KBM-7 (cell line): ENCODE results near the gene NPHP4.

Experiments
- DNase-seq: peaks from one replicate; pipeline ENCODE4 v3.0.0-alpha.2; 2015
- in situ Hi-C: fragments of 300-500 bp; cut with MboI; formaldehyde crosslinking; loops from 2 replicates; pipeline ENCODE4 v1.14.3; 2020; ENCODE audit warnings: low sequenced_read_pairs, low pct_unique_long_range_greater_than_20kb, mixed read lengths

NPHP4 gene

DNA sequence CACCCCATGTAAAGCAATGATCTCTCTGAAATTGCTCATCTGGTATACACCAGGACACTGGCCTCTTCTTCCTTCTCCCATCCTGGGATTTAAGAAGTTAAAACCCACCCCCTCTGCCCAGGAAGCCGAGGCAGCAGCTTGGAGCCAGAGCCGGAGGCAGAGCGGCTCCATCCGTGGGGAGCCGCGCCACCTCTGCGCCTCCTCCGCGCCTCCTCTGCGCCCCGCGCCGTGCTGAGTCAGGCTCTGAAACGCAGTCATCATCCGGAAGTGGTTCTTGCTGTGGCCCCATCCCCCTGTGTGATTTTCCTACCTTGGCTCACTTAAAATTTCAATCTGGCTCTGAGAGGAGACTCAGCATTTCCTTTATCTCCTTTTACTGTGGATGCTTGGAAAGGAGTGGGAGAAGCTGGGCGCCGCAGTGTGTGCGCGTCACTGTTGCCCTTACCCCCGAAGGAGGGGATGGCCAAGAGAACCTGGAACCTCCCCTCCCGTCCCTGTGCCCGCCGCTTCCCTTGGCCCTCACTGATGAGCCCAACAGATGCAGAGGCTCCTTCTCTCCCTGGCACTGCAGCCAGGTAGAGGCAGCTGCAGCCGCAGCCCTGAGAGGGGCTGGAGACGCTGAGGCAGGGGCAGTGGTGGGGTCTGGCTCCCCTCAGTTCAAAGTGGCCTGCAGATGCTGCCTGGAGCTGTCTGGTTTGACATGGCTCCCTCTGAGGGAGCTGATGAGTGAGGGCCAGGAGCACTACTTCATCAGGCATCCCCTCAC lies 15.3 kb upstream of the NPHP4 start:
- no peak for DNase-seq

DNA sequence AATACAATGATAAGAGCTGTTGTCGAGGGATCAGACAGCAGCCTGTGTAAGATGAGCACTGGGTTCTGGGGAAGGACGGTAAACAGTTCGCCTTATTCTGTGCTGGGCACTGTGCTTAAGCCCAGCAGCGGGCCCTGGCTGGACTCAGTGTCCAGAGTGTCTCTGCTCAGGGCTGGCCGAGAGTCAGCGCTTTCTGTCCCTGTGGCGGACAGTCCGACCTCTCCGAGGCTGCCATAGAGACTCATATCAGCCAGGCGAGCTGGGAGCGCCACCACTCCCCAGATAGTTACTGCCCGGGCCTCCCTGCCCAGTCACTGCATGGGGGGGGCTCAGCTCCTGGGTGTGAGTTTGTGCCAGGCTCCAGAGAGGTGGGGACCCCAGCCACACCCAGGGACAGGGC lies 14.7 kb upstream of the NPHP4 start:
- in situ Hi-C loops = no loop called here
- no peak for DNase-seq

More for the DNA sequence above, 15.3 kb upstream of the NPHP4 start:
- in situ Hi-C loops = no loop called here

- in situ Hi-C loops = no loop called here
- no peak for DNase-seq
Measured at GRCh38 chr1:6005276-6005917, 13.2 kb upstream of the NPHP4 start.

DNA sequence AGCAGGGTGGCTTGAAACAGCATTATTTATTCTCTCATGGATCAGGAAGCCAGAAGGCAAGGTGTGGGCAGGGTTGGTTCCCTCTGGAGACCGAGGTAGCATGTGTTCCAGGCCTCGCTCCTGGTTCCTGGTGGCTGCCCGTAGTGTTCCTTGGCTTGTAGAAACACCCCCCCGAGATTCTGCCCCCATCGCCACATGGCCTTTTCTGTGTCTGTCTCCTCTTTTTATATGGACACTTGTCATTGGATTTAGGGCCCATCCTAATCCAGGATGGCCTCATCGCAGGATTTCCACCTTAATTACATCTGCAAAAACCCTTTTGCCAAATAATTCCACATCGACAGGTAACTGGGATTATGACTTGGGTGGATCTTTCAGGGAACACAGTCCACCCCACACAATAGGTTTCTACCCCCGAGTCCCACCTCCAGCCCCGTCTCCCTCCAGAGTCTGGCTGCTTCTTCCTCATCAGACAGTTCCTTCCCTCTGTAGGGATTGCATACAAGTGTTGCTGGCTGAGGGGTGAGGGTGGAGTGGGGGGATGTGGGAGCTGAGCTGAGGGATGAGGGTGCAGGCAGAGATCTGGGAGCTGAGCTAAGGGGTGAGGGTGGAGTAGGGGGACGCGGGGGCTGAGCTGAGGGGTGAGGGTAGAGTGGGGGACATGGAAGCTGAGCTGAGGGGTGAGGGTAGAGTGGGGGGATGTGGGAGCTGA lies 12.3 kb upstream of the NPHP4 start:
- DNase-seq = no peak

DNA sequence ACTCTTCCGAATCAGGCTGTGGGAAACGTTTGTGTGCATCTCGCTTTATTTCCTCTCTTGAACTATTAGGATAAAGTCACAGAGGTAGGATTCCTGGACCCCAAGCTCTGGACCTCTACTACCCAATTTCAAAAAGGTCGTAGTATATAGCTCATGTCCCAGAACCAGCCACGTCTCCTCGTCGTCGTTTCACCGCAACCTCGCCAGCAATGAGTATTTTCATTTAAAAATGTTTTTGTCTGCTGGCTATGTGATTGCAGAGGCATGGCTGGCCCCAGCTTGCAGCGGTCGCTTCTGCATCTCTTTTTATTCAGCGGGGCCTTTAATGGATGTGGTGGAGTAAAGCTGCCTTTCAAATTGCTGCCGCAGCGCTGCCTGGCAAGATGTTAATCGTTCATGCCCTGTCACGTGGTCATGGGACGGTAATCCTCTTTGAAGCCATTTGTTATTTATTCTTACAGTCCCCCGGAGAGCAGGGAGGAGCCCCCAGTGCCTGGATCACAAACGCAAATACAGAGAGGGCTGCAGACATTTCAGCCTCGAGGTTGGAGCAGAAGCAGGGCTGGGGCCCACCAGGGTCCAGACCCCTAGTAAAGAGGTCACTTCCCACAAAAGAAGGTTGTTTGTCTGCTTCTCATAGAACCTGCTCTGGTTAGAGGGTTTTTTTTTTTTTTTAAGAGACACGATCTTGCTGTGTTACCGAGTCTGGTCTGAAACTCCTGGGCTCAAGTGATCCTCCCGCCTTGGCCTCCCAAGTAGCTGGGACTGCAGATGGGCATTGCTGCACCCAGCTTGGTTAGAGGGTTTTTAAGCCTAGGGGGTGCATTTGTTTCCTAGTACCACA lies 11.6 kb upstream of the NPHP4 start:
- no peak for DNase-seq
- in situ Hi-C loops = no loop called here

More for the DNA sequence above, 12.3 kb upstream of the NPHP4 start:
- in situ Hi-C loops = no loop called here

DNA sequence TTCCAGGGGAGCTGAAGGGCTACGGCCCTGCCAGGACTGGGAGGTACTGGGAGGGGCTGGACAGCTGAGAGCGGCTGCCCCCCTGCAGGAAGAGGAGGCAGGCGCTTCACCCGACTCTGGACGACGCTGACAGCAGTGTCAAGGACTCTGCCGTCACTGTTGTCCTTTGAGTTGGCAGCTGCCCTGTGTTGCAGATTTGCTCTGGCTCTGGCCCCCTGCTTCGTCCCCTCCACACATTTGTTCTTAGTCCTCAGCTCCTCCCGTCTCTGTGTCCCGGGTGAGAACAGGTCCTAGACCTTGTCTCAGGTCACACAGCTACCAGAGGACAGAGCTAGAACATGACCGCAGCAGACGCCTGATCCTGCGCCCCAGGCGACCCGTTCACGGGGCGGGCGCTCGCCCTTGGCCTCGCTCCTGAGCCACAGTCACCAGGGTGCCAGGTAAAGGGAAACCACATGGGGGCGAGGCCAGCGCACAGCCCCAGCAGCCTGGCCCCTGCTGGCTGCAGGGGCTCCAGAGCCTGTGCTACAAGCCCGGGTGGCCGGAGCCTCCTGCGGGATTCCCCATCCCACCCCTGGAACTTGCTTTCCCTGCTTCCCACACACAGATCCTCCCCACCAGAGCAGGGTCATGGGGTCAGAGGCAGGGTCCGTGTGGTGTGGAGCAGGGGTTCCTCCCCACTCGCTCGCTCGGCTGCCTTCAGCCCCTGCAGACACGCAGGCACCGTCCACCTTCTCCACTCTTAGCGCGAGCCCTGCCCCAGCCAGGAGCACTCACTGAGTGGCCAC lies 10.7 kb upstream of the NPHP4 start:
- DNase-seq = no peak
- in situ Hi-C loops = no loop called here

DNA sequence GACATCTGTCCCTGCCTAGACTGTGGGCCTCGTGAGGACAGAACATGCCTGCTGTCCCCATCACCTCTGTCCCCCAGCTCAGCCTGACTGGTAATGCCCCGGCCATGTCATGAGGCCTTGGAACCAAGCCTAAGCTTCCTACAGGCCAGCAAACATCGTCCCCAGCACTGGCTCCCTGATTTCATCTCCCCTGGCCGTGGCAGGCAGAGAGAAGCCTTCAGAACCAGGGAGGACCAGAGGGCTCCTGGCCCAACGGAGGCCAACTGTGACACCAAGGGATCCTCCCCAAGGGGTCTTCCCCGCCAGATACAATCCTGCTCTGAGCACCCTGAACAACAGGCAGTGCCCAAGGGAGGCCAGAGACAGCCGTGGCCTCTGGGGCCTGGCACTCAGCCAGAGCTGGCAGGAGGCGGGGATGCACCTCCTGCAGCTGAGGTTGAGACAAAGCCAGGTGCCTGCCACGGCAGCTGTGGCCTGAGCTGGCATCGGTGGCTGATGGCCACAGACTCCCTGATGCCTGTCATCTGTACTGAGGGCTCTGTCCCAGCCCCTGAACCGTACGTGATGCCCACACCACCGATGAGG lies 9.9 kb upstream of the NPHP4 start:
- in situ Hi-C loops = no loop called here

DNA sequence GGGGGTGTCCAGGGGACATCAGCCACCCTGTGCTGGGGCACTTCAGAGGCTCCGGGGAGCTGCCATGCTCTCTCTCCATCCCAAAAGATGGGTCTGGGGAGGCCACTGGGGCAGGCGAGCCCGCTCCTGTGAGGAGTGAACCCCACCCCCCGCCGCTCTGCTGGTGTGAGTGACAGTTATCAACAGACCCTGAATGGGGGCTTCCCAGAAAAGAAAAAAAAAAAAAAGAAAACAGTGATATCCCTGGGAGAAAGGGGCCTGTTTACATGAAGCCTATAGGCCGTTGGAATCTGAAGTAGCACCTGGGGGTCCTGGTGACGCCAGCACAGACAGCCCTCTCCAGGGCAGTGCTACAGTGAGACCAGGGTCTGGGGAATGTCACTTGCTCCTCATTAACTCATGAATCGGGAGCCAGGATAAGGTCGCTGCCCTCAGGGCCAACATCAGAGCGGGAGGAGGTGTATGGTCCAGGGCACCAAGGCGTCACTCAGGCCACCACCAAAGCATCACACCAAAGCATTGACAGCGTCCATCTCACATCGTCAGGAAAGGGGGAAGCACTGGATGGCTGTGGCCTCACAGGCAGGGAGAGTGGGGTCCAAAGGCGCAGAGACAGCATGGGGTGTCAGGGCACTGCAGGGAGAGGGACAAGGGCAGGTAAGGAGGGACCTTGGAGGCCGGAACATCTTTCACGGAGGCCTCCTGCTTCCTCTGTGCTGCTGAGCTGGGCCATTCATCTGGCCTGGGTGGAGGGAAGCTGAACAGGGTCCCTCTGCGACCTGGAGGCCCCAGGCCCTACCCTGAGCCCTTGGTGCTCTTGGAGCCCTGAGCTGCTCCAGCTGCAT lies 8.4 kb upstream of the NPHP4 start:
- in situ Hi-C loops = no loop called here
- no peak for DNase-seq

More for the DNA sequence above, 9.9 kb upstream of the NPHP4 start:
- DNase-seq = no peak

GRCh38 chr1:5999711-6000443 lies 7.7 kb upstream of the NPHP4 start:
- no peak for DNase-seq

DNA sequence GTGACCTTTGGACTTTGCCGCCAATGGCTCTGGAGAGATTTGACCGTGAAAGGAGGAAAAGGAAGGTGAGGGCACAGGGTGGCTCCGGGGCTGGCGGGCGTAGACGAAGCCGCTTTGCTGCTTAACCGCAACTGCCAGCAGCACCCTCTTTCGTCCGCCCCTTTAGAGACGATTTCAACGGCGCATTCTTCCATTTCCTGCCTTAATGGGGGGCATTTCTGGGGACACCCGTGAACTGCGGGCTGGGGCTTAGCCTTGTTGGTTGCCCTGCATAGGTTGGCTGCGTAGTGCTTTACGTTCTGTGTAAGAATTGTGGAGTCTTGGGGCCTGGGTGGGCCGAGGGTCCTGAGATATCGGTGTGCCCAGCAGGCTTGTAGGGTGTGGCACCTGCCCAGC lies 6.7 kb upstream of the NPHP4 start:
- in situ Hi-C loops = no loop called here
- DNase-seq = no peak

More at GRCh38 chr1:5999711-6000443, 7.7 kb upstream of the NPHP4 start:
- in situ Hi-C loops = no loop called here

DNA sequence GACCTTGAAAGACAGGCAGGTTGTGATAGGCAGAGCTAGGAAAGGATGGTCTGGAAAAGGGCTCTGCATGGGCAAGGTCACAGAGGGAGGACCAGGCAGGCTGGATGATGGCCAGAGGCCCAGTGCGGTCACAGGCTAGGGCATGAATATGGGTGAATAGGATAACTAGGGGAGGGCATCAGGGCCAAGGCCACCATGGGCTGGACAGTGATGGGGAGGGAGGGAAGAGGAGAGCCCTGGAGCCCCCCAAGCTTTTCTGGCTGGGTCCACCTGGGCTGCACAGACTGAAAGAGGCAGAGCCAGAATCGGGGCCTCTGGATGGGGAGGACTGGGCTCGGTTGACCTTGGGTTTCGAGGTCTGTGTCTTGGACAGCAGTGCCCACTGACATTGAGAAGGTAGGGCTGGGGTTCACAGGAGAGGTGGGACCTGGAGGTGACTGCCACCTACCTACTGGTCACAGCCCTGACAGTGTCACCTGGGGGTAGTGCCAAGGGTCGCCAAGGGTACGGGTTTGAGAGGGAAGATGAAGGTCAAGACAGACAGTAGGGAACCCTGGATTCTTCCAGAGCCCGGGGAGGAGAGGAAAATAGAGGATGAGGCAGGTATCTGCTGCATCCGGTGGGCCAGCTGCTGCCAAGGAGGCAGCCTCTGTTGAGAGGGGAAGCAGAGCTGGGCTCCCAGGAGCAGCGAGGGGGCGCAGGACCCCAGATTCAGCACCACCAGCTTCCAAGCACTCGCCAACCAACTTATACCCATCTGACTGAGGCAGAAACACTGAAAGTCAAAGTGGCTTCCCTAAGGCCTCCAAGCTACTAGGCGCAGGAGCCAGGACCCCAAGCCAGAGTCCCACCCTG lies 6.1 kb upstream of the NPHP4 start:
- in situ Hi-C loops = no loop called here
- DNase-seq = no peak

GRCh38 chr1:5997316-5997715 lies 5.1 kb upstream of the NPHP4 start:
- in situ Hi-C loops = no loop called here
- DNase-seq = no peak

- in situ Hi-C loops = no loop called here
- DNase-seq = no peak
Measured at GRCh38 chr1:5996641-5997270, 4.5 kb upstream of the NPHP4 start.

GRCh38 chr1:5995871-5996630 lies 3.8 kb upstream of the NPHP4 start:
- in situ Hi-C loops = no loop called here
- no peak for DNase-seq
